ENCODE results near the gene DNAH10.

DNAH10 gene

DNA sequence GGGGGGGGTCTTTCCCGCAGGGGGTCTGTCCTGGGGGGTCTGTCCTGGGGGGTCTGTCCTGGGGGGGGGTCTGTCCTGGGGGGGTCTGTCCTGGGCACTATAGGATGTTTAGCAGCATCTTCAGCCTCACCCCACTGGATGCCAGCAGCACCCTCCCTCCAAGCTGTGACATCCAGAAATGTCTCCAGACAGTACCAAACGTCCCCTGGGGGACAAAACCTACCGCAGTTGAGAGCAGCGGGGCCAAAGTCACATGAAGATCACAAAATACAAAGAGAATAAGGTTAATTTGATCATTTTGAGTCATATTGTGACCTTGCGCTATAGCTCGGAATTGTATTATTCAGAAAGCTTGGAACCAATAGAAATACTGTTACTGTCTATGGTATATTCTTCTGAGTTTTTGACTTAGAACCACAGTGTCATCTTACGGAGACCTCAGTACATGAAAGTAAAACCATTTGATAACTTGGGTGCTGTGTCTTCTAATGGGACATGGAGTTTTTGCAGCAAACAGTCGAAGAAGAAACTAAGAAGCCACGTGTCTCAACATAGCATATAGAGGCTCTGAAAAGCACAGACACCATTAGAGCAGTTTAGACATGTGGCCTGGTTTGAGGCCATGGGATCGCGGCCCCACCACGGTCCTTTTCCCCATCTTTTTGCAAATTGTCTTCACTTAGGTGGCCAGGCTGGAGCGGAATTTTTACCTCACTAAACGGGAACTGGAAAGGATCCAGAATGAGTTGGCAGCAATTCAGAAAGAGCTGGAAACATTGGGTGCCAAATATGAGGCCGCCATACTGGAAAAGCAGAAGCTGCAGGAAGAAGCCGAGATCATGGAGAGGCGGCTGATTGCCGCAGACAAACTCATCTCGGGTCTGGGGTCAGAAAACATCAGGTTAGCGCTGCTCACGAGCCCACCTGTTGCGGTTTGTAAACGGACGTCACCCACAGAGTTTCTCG is 150.6 kb downstream of the DNAH10 start:
- DNase-seq: peak; percentile 37 to 62

DNA sequence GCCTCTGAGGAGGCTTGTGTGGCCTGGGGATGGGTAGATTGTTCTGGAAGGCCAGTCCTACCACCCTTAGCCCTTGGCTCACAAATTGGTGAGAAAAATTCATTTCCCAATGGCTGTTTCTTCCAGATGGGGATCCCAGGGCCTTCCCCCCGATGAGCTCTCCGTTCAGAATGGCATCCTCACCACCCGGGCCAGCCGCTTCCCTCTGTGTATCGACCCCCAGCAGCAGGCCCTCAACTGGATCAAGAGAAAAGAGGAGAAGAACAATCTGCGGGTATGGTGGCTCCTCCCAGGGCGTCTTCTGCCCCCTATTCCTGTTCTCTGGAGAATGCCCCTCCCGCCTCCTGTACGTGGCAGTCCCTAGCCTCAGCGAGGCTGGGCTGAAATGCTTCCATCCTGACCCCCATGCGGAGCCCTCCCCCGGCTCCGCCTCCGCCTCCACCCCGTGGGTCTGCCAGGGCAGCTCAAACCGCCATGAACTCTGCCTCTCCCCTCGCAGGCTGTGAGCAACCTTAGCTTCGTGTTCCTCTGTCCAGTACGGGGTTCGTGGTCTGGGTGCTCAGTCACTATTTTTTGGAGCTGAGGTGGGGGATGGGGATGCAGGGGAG is 152.7 kb downstream of the DNAH10 start:
- DNase-seq: no peak

DNA sequence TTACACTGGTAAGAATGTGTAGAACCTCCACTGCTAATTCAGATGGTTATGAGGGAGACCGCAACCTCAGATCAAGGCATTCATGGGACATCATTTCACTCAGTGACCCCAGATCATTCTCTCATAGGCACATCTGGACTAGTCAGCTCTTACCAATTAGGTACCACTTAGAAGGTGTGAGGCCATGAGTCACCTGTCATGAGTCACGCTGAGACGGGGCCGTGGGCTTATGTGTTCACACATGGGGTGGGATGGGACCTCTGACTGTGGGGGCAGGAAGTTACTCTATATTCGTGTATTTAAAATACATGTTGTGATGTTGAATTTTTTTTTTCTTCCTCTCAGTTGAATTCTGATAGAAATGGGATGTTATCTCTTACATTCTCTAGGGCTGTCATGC is 154.6 kb downstream of the DNAH10 start:
- DNase-seq: no peak

- DNase-seq: no peak
Measured at GRCh38 chr12:123917337-123917850, 155.3 kb downstream of the DNAH10 start.

DNA sequence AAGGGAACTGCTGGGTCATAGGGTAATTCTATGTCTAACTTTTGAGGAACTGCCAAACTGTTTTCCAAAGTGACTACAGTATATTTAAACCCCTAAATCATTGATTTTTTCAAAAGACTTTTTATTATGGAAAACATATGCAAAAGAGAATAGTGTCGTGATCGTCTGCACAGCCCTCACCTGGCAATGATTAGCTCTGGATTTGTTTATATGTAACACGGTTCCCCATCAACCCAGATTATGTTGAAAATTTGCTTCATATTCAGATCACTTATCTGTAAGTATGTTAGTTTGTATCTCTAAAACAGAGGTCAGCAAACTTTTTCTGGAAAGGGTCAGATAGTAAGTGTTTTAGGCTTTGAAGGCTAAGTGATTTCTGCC is 157.9 kb downstream of the DNAH10 start:
- DNase-seq: no peak

GRCh38 chr12:123923038-123923437 is 160.9 kb downstream of the DNAH10 start:
- no peak for DNase-seq

DNA sequence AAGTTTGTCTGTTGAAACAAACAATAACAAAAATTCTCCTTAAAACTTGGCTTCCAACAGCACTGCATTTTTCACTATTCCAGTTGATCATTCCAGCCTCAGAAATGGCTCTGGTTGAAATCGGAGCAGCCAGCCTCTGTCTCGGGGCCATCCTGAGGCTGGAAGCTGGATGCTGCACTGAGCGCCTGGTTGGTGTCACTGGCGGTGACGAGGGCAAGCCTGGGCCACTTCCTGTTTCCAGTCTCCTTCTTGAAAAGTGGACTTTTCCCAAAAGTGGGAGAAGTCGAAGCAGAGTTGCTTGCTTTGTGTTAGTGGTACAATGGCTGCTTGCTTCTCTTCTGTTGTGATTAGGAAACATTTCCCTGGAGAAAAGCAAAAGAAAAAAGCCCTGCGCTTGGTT is 161.8 kb downstream of the DNAH10 start:
- DNase-seq: no peak

GRCh38 chr12:123924539-123924938 is 162.4 kb downstream of the DNAH10 start:
- DNase-seq: no peak

- no peak for DNase-seq
Measured at GRCh38 chr12:123928274-123928865, 166.3 kb downstream of the DNAH10 start.

DNA sequence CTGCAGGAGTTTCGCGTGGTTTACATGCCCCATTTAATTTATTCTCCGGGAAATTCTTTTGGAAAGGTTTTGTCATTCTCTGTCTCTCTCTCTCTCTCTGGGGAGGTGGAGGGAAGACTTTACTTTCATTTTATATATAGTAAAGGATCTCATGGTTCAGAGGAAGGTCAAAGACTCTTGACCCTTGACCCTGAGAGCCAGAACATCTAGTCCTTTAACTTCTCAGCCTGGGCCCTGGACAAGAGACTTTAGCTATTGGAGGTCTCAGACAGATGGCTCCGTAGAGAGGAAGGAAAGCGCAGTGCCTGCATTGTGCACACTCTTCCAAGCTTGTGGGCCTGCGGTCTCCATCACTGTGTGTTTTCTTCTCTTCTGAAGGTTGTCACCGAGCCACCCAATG is 166.8 kb downstream of the DNAH10 start:
- DNase-seq: no peak

- DNase-seq: no peak
Measured at GRCh38 chr12:123929946-123930583, 168.0 kb downstream of the DNAH10 start.

DNA sequence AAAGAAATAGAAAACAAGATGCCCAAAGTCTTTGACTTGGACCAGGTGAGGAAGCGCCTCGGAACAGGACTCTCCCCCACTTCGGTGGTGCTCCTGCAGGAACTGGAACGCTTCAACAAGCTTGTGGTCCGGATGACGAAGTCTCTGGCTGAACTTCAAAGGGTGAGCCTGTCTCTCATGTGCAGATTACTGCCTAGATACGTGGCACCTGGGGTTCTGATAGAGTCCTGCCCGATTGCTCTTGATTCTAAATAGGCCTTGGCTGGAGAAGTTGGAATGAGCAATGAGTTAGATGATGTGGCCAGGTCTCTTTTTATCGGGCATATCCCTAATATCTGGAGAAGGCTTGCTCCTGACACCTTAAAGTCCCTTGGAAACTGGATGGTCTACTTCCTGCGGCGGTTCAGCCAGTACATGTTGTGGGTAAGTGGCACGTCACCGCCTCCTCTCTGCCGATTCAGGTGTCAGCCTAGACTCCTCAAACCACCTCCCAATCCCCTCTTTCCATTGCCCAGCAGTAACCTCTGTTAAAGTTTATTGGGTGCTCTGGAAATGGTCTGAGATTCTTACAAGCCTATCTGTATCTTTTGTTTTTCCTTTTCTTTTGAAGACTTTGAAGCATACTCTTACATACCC is 169.7 kb downstream of the DNAH10 start:
- no peak for DNase-seq

DNA sequence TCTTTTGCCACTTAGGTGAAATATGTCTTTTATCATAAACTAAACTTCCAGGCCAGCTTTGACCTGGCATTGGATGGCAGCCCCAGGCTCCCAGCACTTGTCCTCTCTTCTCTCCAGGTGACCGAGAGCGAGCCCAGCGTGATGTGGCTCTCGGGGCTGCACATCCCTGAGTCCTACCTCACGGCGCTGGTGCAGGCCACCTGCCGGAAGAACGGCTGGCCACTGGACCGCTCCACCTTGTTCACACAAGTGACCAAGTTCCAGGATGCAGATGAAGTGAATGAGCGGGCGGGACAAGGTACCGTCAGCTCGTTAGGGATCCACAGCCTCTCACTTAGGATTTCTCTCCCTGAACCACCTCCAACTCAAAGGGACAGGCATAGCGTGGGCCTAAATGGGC is 171.1 kb downstream of the DNAH10 start:
- no peak for DNase-seq

- no peak for DNase-seq
Measured at GRCh38 chr12:123934016-123934620, 172.0 kb downstream of the DNAH10 start.

DNA sequence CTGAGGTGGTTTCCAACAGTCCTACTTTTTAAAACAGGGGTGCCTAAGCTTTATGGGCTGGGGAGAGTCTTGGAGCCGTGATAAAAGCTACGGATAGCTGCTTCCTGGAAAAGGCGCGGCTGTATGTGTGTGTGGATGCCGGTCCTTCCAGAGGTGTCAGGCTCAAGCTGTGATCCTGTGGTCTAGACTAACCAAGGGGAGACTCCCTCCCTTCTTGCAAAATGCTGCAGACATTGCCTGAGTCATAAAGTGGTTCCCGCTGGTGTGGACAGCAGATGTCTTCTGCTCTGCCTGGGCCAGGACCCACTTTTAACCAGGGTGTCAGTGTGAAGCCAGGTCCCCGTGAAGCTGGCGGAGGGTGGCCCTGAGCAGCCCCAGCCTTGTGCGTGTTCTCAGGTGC is 172.7 kb downstream of the DNAH10 start:
- DNase-seq: no peak

GRCh38 chr12:123935956-123936355 is 173.9 kb downstream of the DNAH10 start:
- DNase-seq: no peak

- DNase-seq: no peak
Measured at GRCh38 chr12:123936471-123936870, 174.4 kb downstream of the DNAH10 start.

- DNase-seq: no peak
Measured at GRCh38 chr12:123936956-123937706, 175.0 kb downstream of the DNAH10 start.

DNA sequence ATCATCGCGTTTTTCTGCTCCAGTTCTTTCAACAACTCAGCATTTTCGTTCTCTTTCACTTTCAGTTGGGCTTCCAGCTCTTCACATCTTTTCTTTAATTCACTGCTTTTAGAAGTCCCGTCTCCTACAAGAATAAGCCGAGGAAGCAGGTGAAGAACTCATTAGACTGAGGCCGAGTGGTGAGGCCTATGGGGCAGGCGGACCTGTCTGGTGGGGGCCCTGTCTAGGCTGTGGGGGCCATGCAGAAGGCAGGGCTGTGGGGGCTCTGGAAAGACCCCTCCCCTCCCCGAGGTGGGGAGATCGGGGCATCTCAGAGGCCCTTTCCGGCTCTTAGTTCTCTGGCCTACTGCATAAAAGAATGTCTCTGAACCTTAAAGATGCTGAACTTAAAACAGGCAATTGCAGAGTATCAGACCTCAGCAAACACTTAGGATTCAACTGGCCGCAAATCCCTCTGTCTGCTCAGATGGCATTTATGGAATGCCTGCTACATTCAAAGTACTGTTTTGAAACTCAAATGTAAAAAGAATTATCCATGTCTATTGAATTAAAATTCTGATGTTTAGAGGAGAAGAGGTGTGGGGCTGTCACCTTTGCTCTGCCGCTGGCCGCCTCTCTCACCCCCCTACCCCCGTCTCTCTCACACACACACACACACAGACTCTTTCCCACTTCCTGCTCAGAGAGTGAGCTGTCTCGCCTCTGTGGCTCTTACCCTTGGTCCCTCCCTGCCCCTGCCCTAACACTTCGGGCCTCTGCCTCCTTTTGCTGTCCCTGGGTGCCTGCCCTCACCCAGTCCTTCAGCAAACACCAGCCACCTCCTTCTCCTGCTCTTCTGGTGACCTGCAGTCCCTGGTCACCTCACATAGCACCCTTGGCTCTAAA is 175.8 kb downstream of the DNAH10 start:
- DNase-seq: no peak

DNA sequence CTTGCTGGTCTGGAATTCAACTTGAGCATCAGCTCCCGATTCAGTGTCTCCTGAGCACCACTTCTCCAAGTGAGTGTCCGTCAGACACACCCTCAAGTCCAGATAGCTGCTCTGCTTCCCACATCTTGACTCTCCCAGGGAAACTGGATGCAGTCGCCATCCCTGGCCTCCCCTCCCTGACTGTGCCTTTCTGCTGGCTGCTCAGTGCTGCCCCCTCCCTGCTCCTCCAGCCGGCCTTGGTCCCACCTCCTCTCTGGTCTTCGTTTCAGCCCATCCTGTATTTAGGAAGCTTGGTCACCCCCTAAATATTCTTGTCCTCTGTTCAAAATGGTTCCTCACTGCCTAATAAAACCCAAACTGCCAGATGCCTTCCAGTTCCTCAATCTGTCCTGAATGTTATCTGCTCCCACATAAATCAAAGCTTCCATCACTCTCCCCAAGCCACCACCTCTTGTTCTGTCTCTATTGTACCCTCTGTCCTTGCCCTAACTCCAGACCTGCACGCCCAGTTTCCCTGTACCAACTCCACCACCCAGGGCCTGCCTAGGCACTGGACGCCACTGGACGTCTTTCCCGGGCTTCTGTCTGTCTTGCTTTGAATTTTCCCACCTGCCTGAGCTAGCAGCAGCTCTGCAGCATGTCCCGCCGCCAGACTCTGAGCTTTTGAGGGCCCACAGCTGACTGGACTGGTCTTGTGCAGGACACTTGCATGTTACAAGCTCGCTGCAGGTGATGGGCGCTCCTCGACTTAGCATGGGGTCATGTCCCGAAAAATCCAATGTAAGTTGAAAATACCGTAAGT is 176.8 kb downstream of the DNAH10 start:
- no peak for DNase-seq

Data from NCI-H2081 (cell line).